ENCODE results near the gene FAM120B.

- no peak for TF ChIP-seq CTCF (conservative IDR thresholded peaks at IDR 0.05; ENCODE audit: low read depth, low read length)
- TF ChIP-seq RFX5 (IDR thresholded peaks at IDR 0.05; ENCODE audit: low read depth, low read length): no peak
- TF ChIP-seq POLR2A (IDR thresholded peaks at IDR 0.05; ENCODE audit: low read depth, low read length): no peak
Observed at GRCh38 chr6:170308761-170309160, 2.2 kb downstream of the FAM120B start.
